Ishikawa (cell line): ENCODE results near the gene USP53.

Source experiments
- CREB1 ChIP-seq: IDR thresholded peaks from 2 replicates; pipeline ENCODE4 v1.6.1; 2012; ENCODE audit warnings: low read depth
- EP300 ChIP-seq: IDR thresholded peaks from 2 replicates; pipeline ENCODE4 v1.6.1; 2012; ENCODE audit warnings: borderline replicate concordance
- MAX ChIP-seq: IDR thresholded peaks from 2 replicates; pipeline ENCODE4 v1.6.1; 2012
- REST ChIP-seq: IDR thresholded peaks from 2 replicates; pipeline ENCODE4 v1.6.1; 2012; ENCODE audit warnings: low read depth, mild to moderate bottlenecking
- TAF1 ChIP-seq: IDR thresholded peaks from 2 replicates; pipeline ENCODE4 v1.6.1; 2012; ENCODE audit warnings: low read depth, mild to moderate bottlenecking
- TF ChIP-seq, protein P1 (sequence below): IDR thresholded peaks from 2 replicates; pipeline ENCODE4 v1.6.1; 2012

DNA sequence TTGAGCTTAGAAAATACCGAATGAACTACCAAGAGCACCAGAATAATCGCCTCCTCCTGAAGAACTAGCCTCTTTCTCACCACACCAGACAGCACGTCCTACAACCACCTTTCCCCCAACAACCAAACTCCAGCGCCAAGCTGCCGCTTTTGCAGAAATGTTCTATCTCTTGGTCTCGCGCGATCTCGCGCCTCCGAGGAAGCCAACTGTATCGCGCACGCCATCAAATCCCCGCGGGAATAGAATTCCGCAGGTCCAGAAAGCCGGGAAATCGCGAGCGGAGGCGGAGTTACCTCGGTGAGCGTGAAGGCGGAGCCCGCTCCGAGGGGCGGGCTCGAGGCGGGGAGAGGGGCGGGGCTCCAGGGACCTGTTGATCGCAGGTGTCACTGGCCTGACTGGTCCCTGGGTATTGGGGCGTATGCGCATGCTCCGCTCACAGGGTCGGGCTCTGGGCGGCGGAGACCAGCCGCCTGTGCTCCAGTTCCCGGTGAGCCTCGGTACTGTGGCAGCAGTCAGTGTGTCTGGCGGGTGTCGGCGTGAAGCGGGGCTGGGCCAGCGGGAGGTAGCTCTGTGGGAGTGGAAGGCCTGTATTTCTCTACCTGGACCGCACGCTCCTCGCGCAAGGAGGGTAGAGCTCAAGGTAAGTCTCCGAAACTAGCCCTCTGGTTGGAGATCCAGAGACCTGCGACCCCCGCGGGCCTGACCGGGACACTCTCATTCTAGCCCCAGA is at the start of gene USP53:
- TF ChIP-seq, protein P1, sequence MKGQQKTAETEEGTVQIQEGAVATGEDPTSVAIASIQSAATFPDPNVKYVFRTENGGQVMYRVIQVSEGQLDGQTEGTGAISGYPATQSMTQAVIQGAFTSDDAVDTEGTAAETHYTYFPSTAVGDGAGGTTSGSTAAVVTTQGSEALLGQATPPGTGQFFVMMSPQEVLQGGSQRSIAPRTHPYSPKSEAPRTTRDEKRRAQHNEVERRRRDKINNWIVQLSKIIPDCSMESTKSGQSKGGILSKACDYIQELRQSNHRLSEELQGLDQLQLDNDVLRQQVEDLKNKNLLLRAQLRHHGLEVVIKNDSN, result no peak
- TF ChIP-seq CREB1, result no peak
- no peak for TF ChIP-seq EP300
- peak; percentile 67 for TF ChIP-seq TAF1
- no peak for TF ChIP-seq REST
- TF ChIP-seq MAX, result peak; percentile 72
